H1 (cell line): ENCODE data around the gene SNX30. TPM values are rescaled to one million over a fixed set of nuclear protein-coding genes. Genes with fewer than 3 reads are reported as not detected.

Source experiments
- CTCF ChIA-PET: fragments of 300-600 bp; sonication (Branson Sonifier 250); formaldehyde crosslinking; loops from one replicate; lab custom pipeline; 2021; ENCODE audit not compliant: partially characterized antibody; lab: Charles Lee
- POLR2A ChIA-PET: fragments of 300-600 bp; sonication (Branson Sonifier 250); formaldehyde crosslinking; loops from one replicate; lab custom pipeline; 2021; ENCODE audit warnings: inconsistent platforms; ENCODE audit not compliant: partially characterized antibody; lab: Charles Lee
- DNase-seq, 2 experiments: peaks; one replicate each; pipeline versions ENCODE4 v3.0.0 to v3.0.0-alpha.2; 2010 to 2022; ENCODE audit warnings: low spot score in 2 of 2, low read depth in 1 of 2, mixed read lengths in 1 of 2
- FAIRE-seq: peaks from 2 replicates; lab custom pipeline; 2011; peaks lifted over from hg19 to GRCh38; lab: Jason Lieb, UNC
- H2AFZ ChIP-seq: 2 replicates; pipeline ENCODE4 v1.8.1; 2012; ENCODE audit warnings: low read length, inconsistent platforms
- H2AK5ac ChIP-seq: 2 replicates; pipeline ENCODE4 v1.6.1; 2013; ENCODE audit warnings: low read depth, low read length
- H2BK120ac ChIP-seq: replicated peaks from 2 replicates; pipeline ENCODE3; 2013; ENCODE audit warnings: low read depth, low read length, inconsistent platforms
- H2BK12ac ChIP-seq: 2 replicates; pipeline ENCODE4 v1.6.1; 2013; ENCODE audit warnings: low read depth, low read length
- H2BK15ac ChIP-seq: 2 replicates; pipeline ENCODE4 v1.6.1; 2013; ENCODE audit warnings: low read length
- H2BK20ac ChIP-seq: 2 replicates; pipeline ENCODE4 v1.6.1; 2013; ENCODE audit warnings: low read length
- H2BK5ac ChIP-seq: 2 replicates; pipeline ENCODE4 v1.6.1; 2013; ENCODE audit warnings: low read depth, low read length
- H3K14ac ChIP-seq: 2 replicates; pipeline ENCODE4 v1.6.1; 2013; ENCODE audit warnings: inconsistent platforms; ENCODE audit not compliant: insufficient read length
- H3K18ac ChIP-seq: 2 replicates; pipeline ENCODE4 v1.6.1; 2013; ENCODE audit warnings: low read length; ENCODE audit errors: extremely low read depth
- H3K23ac ChIP-seq: 2 replicates; pipeline ENCODE4 v1.6.1; 2013; ENCODE audit warnings: inconsistent platforms; ENCODE audit not compliant: insufficient read length
- H3K23me2 ChIP-seq: 2 replicates; pipeline ENCODE4 v1.6.1; 2013; ENCODE audit warnings: low read depth, low read length
- H3K27ac ChIP-seq: 2 replicates; pipeline ENCODE4 v1.6.1; 2011; ENCODE audit warnings: low read depth, low read length, inconsistent platforms
- H3K27me3 ChIP-seq, 4 experiments: replicated peaks in 1 of 4; 1 replicate in 1 of 4; 2 replicates in 3 of 4; pipeline versions ENCODE4 v1.6.1 to v1.8.1; 2011 to 2013; ENCODE audit warnings: low read length in 3 of 4, mild to moderate bottlenecking in 3 of 4, inconsistent platforms in 2 of 4, mixed read lengths in 2 of 4, moderate library complexity in 1 of 4; ENCODE audit not compliant: control insufficient read depth in 3 of 4, insufficient read depth in 3 of 4; ENCODE audit errors: extremely low read depth in 1 of 4
- H3K36me3 ChIP-seq, 4 experiments: 2 replicates each; pipeline versions ENCODE4 v1.6.1 to v1.8.1; 2011 to 2013; ENCODE audit warnings: mild to moderate bottlenecking in 4 of 4, low read length in 3 of 4, moderate library complexity in 2 of 4, control low read depth in 1 of 4, inconsistent platforms in 1 of 4; ENCODE audit not compliant: insufficient read depth in 4 of 4, control insufficient read depth in 2 of 4
- H3K4ac ChIP-seq: replicated peaks from 2 replicates; pipeline ENCODE3; 2013; ENCODE audit warnings: low read length, low read depth, mixed read lengths, inconsistent platforms; ENCODE audit not compliant: insufficient read length
- H3K4me1 ChIP-seq, 4 experiments: replicated peaks in 1 of 4; 1 replicate in 1 of 4; 2 replicates in 3 of 4; pipeline versions ENCODE4 v1.6.1 to v1.8.1; 2011 to 2013; ENCODE audit warnings: low read length in 3 of 4, inconsistent platforms in 2 of 4, mixed read lengths in 1 of 4; ENCODE audit not compliant: insufficient read depth in 4 of 4, control insufficient read depth in 3 of 4
- H3K4me2 ChIP-seq, 2 experiments: 2 replicates each; pipeline versions ENCODE4 v1.6.1 to v1.8.1; 2011 to 2013; ENCODE audit warnings: low read depth in 2 of 2, low read length in 2 of 2, control low read depth in 1 of 2, inconsistent platforms in 1 of 2, mild to moderate bottlenecking in 1 of 2; ENCODE audit not compliant: insufficient read depth in 1 of 2
- H3K4me3 ChIP-seq, 4 experiments: fragments of 200-600, 300-600 bp in 1 of 4; sonication (generic), shearing (Covaris generic), sonication (Bioruptor Twin) in 1 of 4; 2 replicates each; pipeline versions ENCODE4 v1.5.1 to v1.8.1; 2011 to 2016; ENCODE audit warnings: low read length in 4 of 4, low read depth in 3 of 4, control low read depth in 2 of 4, inconsistent platforms in 2 of 4, mild to moderate bottlenecking in 2 of 4, mixed read lengths in 1 of 4, moderate library complexity in 1 of 4; ENCODE audit not compliant: insufficient read depth in 2 of 4; ENCODE audit errors: extremely low read depth in 1 of 4
- H3K56ac ChIP-seq: replicated peaks from 2 replicates; pipeline ENCODE3; 2013; ENCODE audit warnings: low read depth, mild to moderate bottlenecking, mixed read lengths, low read length, inconsistent platforms; ENCODE audit not compliant: insufficient read length
- H3K79me1 ChIP-seq: 2 replicates; pipeline ENCODE4 v1.6.1; 2013; ENCODE audit warnings: low read depth, low read length, control low read depth
- H3K79me2 ChIP-seq, 2 experiments: 2 replicates each; pipeline versions ENCODE4 v1.6.1 to v1.8.1; 2012 to 2013; ENCODE audit warnings: low read length in 2 of 2, mild to moderate bottlenecking in 2 of 2, inconsistent platforms in 1 of 2; ENCODE audit not compliant: insufficient read depth in 2 of 2, control insufficient read depth in 1 of 2
- H3K9ac ChIP-seq, 4 experiments: replicated peaks in 1 of 4; 1 replicate in 1 of 4; 2 replicates in 3 of 4; pipeline versions ENCODE4 v1.6.1 to v1.8.1; 2011 to 2013; ENCODE audit warnings: low read depth in 3 of 4, low read length in 3 of 4, control low read depth in 2 of 4, mild to moderate bottlenecking in 2 of 4, moderate library complexity in 2 of 4, inconsistent platforms in 1 of 4; ENCODE audit errors: extremely low read depth in 1 of 4
- H3K9me3 ChIP-seq, 2 experiments: 2 replicates each; pipeline versions ENCODE4 v1.6.1 to v1.8.1; 2012 to 2013; ENCODE audit warnings: mild to moderate bottlenecking in 2 of 2, moderate library complexity in 2 of 2, control low read depth in 1 of 2, inconsistent platforms in 1 of 2, low read depth in 1 of 2, low read length in 1 of 2, mixed read lengths in 1 of 2; ENCODE audit not compliant: insufficient read depth in 2 of 2
- H4K20me1 ChIP-seq, 2 experiments: replicated peaks in 1 of 2; 2 replicates each; pipeline versions ENCODE3 to v1.8.1; 2011 to 2013; ENCODE audit warnings: inconsistent platforms in 2 of 2, low read length in 2 of 2, mild to moderate bottlenecking in 1 of 2; ENCODE audit not compliant: insufficient read depth in 2 of 2, control insufficient read depth in 1 of 2
- H4K5ac ChIP-seq: 2 replicates; pipeline ENCODE4 v1.6.1; 2013; ENCODE audit warnings: low read length, low read depth, mixed read lengths, inconsistent platforms; ENCODE audit not compliant: insufficient read length
- H4K8ac ChIP-seq: 2 replicates; pipeline ENCODE4 v1.8.0; 2013; ENCODE audit warnings: mild to moderate bottlenecking, moderate library complexity, low read length, inconsistent platforms; ENCODE audit not compliant: insufficient read depth; ENCODE audit errors: extremely low read depth
- H4K91ac ChIP-seq: replicated peaks from 2 replicates; pipeline ENCODE3; 2013; ENCODE audit warnings: low read length, mixed read lengths, inconsistent platforms; ENCODE audit not compliant: insufficient read length
- KDM1A ChIP-seq: fragments of 200-600, 300-600 bp; sonication (generic); IDR thresholded peaks from 2 replicates; pipeline ENCODE4 v1.7.1; 2016; ENCODE audit warnings: mild to moderate bottlenecking, low read length, borderline replicate concordance
- MAFK ChIP-seq: IDR thresholded peaks from 2 replicates; pipeline ENCODE4 v1.6.1; 2012; ENCODE audit warnings: low read depth, mild to moderate bottlenecking, improper control_type of control experiment, low read length
- RNF2 ChIP-seq: fragments of 200-900, 300-1000 bp; sonication (generic); IDR thresholded peaks from 2 replicates; pipeline ENCODE4 v1.7.1; 2016; ENCODE audit warnings: borderline replicate concordance, low read depth, mild to moderate bottlenecking, antibody characterized with exemption, low read length; ENCODE audit not compliant: poor library complexity, severe bottlenecking; ENCODE audit errors: missing control alignments
- RXRA ChIP-seq: IDR thresholded peaks from 2 replicates; pipeline ENCODE4 v1.6.1; 2011; ENCODE audit warnings: low read depth, mild to moderate bottlenecking, low read length, moderate library complexity; ENCODE audit not compliant: insufficient read depth
- TAF7 ChIP-seq: optimal IDR thresholded peaks from 2 replicates; pipeline ENCODE3; 2011; ENCODE audit warnings: low read depth, mild to moderate bottlenecking, inconsistent platforms, low read length, moderate library complexity, borderline replicate concordance
- ZNF274 ChIP-seq: IDR thresholded peaks from 2 replicates; pipeline ENCODE4 v1.7.0; 2012; ENCODE audit warnings: low read length, borderline replicate concordance; ENCODE audit errors: extremely low read depth
- WGBS, 2 experiments: shearing (Covaris generic) in 1 of 2; methylation state at CpG; one replicate each; pipeline versions ENCODE4 v1.1.6 to v1.1.7; 2013 to 2015; ENCODE audit warnings: low lambda C conversion rate in 2 of 2, mixed read lengths in 2 of 2, inconsistent platforms in 1 of 2, low coverage in 1 of 2, missing lambda C conversion rate in 1 of 2; ENCODE audit not compliant: insufficient replicate concordance in 2 of 2, insufficient coverage in 1 of 2, insufficient read length in 1 of 2; ENCODE audit errors: extremely low coverage in 1 of 2, missing lambda C conversion rate in 1 of 2; 5-methylcytosine and 5-hydroxymethylcytosine counted together
- polyA plus RNA-seq, 7 experiments: library from polyadenylated mRNA; depleted of rRNA in 3 of 7; stranded (reverse) in 5 of 7; unstranded in 2 of 7; fragments of >200 nt in 5 of 7; fragments of 200-250 nt in 2 of 7; gene quantifications; 1 replicate in 5 of 7; 2 replicates in 1 of 7; 4 replicates in 1 of 7; pipeline versions ENCODE4 v1.2.1 to v1.2.3, GENCODE V29; 2011 to 2013; ENCODE audit warnings: missing spikeins in 2 of 7, mixed read lengths in 2 of 7
- total RNA-seq: library from RNA; stranded (reverse); fragmentation: NEBNext Ultra II Directional; extraction: Animal tissue kit (Norgen Biotek cat#: 25700); gene quantifications from 2 replicates; pipeline ENCODE4 v1.2.1, GENCODE V29; 2021

Gene SNX30
- total and polyA plus RNA-seq, 2 of the 8 experiments (the other 6 are each of a cell fraction or from before 2014, with no cell fraction given), result 4.0 to 12.2 TPM

- H3K56ac ChIP-seq, result no peak overlapping the region
- no peak overlapping the region for H3K4me3 ChIP-seq
- no peaks in the 10 kb centered on the region for H3K9me3 ChIP-seq
- H3K4ac ChIP-seq, result no peak overlapping the region
- no peak overlapping the region for H4K8ac ChIP-seq
- WGBS, 2 experiments, result 82% methylated on average over 2 of the region's 2 CpGs; no CpG with 5 or more reads in 1 of the 2 experiments
- ChIA-PET CTCF (interaction anchor here (0.6 to 2.4 kb wide), 7 partner anchors 8 to 54 kb away, joined by 3 to 12 read pairs (median 3); no protein-coding TSS in a partner anchor), POLR2A (no interaction called here)
- no peak overlapping the region for H3K14ac ChIP-seq
- no peak overlapping the region for H2BK5ac ChIP-seq
- peaks cover 0 to 3% (median 0%) of the 10 kb centered on the region in 4 experiments; a peak in 1 of 7 replicates for H3K4me1 ChIP-seq
- no peaks in the 10 kb centered on the region for H3K27me3 ChIP-seq
- no peak overlapping the region for H4K5ac ChIP-seq
- H3K9ac ChIP-seq, result no peak overlapping the region
- H3K79me2 ChIP-seq, result no peaks in the 10 kb centered on the region
- H2AFZ ChIP-seq, result no peak overlapping the region
- H3K23ac ChIP-seq, result no peak overlapping the region
- FAIRE-seq (no peak), DNase-seq (no peak)
- H3K27ac ChIP-seq, result no peak overlapping the region
- no peak overlapping the region for H2BK120ac ChIP-seq
- H3K36me3 ChIP-seq, result 0 out of 8 replicates have a peak, but pooled peaks cover 0 to 2% (median 0%) of the 10 kb centered on the region in 4 experiments
- no peak overlapping the region for H2BK15ac ChIP-seq
- no peak overlapping the region for H2AK5ac ChIP-seq
- H3K23me2 ChIP-seq, result peaks cover 8% of the 10 kb centered on the region; the same call in 1 of the 2 replicates
- peaks cover 2% of the 10 kb centered on the region; the same call in 1 of the 2 replicates for H3K79me1 ChIP-seq
- H2BK12ac ChIP-seq, result no peak overlapping the region
- no peak overlapping the region for H2BK20ac ChIP-seq
- no peaks in the 10 kb centered on the region for H4K20me1 ChIP-seq
- H4K91ac ChIP-seq, result no peak overlapping the region
- no peak overlapping the region for H3K18ac ChIP-seq
- no peak overlapping the region for H3K4me2 ChIP-seq
- no peak for TF ChIP-seq TAF7
- no peak for TF ChIP-seq RXRA
- no peak for TF ChIP-seq KDM1A
- no peak for TF ChIP-seq ZNF274
- no peak for TF ChIP-seq RNF2
- TF ChIP-seq MAFK, result no peak
Measured at GRCh38 chr9:112863746-112864145, 113.2 kb downstream of the SNX30 start.
